ENCODE data around the gene DOC2B.
A peak's percentile ranks its signal among the peaks of the same experiment; 100 is the strongest.

The DOC2B gene

GRCh38 chr17:193841-194806, 12.7 kb upstream of the DOC2B start:
- DNase-seq (ENCODE audit: extremely low spot score, insufficient read length, low read depth): no peak
- no peak for FAIRE-seq

DNA sequence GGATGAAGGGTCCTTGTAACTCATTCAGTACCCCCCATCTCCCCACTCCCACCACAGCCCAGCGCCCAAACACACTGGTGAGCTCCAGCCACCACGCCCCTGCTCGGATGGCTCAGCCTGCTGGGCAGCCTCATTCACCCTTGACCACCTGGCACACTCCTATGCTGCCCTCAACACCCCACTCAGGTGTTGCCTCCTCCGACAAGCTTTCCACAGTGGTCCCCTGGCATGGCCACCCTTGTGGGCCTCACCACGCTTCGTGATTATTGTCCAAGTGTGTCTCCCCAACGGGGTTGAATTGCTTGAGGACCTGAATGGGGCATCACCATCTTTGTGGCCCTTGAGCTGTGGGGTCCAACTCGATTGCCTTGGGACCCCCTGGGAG, 12.0 kb upstream of the DOC2B start:
- no peak for FAIRE-seq
- DNase-seq (ENCODE audit: extremely low spot score, insufficient read length, low read depth): no peak

- no peak for DNase-seq (ENCODE audit: extremely low spot score, insufficient read length, low read depth)
- no peak for FAIRE-seq
Measured at GRCh38 chr17:192666-193425, 11.4 kb upstream of the DOC2B start.

DNA sequence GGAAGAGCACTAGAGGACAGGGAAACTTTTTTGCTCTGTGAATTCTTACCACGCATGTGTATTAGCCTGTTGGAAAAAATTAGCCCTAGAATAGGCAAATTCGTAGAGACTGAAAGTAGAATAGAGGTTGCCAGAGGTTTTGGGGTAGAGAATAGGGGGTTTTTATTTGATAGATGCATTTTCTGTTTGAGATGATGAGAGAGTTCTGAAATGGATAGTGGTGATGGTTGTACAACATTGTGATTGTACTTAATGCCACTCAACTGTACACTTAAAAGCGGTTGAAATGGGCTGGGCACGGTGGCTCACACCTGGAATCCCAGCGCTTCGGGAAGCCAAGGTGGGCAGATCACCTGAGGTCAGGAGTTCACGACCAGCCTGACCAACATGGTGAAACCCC, 8.0 kb upstream of the DOC2B start:
- no peak for DNase-seq (ENCODE audit: extremely low spot score, insufficient read length, low read depth)
- FAIRE-seq: peak; percentile 70

GRCh38 chr17:187130-187529, 5.7 kb upstream of the DOC2B start:
- DNase-seq (ENCODE audit: extremely low spot score, insufficient read length, low read depth) (no peak), FAIRE-seq (no peak)

DNA sequence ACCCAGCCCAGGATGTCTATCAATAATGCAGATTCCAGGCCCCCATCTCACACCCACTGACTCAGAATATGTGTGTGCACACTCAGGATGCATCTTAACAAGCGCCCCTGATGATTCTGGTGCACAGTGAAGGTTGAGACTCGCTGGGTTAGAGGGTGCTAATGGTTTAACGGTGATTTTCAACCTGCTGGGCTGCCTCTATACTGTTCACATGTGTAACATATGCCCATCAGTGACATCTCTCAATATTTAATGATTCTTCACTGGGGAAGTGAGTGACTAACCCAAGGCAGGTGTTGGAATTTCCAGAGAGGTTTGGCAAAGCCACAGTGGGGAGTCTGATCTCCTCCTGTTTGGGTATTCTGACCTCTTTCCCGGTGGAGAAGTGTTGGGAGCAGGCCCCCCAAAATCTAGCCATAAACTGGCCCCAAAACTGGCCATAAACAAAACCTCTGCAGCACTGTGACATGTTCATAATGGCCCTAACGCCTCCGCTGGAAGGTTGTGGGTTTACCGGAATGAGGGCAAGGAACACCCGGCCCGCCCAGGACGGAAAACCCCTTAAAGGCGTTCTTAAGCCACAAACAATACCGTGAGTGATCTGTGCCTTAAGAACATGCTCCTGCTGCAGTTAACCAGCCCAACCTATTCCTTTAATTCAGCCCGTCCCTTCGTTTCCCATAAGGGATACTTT, 4.1 kb upstream of the DOC2B start:
- no peak for DNase-seq (ENCODE audit: extremely low spot score, insufficient read length, low read depth)
- FAIRE-seq: peak; percentile 41

- DNase-seq (ENCODE audit: extremely low spot score, insufficient read length, low read depth) (no peak), FAIRE-seq (no peak)
Measured at GRCh38 chr17:183021-183420, 1.6 kb upstream of the DOC2B start.

GRCh38 chr17:182050-182751, 751 bp upstream of the DOC2B start:
- no peak for FAIRE-seq
- DNase-seq (ENCODE audit: extremely low spot score, insufficient read length, low read depth): no peak

DNA sequence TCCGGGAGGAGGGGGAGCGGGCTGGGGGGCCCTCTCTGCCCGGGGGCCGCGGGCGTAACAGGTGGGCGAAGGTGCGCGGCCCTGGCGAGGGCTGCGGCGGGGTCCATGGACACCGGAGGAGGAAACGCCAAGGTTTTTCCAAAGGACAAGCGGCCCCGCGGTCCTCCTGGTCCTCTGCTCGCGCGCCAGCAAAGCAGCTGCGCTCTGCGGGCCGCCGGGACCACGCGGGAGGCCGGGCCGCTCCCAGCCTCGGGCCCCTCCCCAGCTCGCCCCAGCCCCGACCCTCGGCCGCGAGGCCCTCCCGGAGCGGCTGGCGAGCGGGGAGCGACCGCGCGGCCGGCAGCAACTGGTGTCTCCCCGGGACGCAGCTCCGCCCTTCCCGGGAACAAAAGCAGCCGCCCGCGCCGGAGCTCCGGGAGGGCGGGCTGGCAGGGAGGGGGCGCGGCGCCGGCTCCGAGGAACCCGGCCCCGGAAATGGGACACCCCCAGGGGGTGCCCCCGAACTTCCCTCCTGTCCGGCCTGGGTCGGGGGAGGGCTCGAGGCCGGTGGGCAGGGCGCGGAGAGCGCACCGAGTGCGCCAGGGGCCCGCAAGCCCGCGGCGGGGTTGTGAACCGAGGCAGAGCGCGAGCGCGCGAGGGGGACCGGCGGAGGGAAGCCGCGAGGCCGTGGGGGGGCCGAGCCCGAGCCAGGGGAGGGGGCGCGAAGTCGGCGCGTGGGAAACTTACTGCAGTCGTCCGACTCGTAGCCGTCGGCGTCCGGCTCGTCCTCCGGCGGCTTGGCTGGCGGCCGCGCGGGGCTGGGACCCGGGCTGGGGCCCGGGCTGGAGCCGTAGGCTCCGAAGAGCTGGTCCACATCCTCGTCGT, 837 bp downstream of the DOC2B start:
- DNase-seq (ENCODE audit: extremely low spot score, insufficient read length, low read depth): no peak
- no peak for FAIRE-seq

- FAIRE-seq (no peak), DNase-seq (ENCODE audit: extremely low spot score, insufficient read length, low read depth) (no peak)
Measured at GRCh38 chr17:179781-180380, 1.6 kb downstream of the DOC2B start.

DNA sequence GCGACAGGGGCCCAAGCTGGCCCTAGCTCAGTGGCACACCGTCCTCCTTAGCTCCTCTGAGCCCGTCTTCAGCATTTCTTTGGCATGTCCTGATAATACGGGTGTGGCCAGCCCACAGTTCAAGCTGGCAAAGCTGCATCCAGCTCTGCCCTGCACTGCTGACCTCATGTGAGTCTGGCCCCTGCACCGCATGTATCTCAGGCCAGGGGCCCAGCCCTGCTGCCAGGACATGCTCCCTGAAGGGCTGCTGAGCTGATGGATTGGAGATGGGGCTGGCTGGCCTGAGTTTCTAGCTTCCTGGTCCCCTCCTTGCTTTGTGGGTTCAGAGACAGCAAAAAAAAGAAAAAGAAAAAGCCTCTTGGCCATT, 2.4 kb downstream of the DOC2B start:
- no peak for DNase-seq (ENCODE audit: extremely low spot score, insufficient read length, low read depth)
- FAIRE-seq: no peak

GRCh38 chr17:178292-179065, 3.0 kb downstream of the DOC2B start:
- DNase-seq (ENCODE audit: extremely low spot score, insufficient read length, low read depth): no peak
- FAIRE-seq: no peak

- DNase-seq (ENCODE audit: extremely low spot score, insufficient read length, low read depth): no peak
- FAIRE-seq: no peak
Measured at GRCh38 chr17:177762-178161, 3.7 kb downstream of the DOC2B start.

GRCh38 chr17:177155-177554, 4.3 kb downstream of the DOC2B start:
- no peak for FAIRE-seq
- DNase-seq (ENCODE audit: extremely low spot score, insufficient read length, low read depth): no peak

DNA sequence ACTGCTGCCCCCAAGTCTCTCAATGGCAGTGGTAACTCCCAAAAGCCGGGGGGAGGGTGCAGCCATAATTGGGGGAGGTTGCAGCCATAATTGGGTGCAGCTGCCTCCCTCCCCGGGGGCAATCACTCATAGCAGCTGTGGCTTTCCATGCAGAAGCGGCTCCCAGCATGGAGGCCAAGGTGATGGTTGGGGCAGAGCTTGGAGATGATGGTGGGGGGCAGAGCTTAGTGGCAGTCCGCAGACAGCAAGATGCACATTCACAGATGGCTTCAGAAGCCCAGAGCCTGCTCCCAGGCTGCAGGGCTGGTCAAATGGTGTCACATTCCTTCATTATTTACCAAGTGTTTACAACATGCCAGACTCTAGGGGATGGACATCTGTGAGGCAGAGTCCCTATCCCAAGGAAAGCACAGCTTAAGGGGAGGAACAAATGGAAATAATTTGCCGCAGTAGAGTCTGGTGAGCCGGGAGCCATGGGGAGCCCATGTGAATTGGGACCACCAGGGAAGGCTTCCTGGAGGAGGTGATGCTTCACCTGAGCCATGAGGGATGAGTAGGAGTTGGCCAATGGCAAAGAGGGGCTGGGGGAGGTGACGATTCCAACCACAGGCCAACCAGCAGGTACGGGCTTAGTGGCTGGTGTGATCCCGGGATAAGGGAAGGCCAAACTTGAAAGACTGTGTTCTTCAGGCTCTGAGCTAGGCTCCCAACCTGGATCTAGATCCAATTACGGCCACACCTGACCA, 8.1 kb downstream of the DOC2B start:
- DNase-seq (ENCODE audit: extremely low spot score, insufficient read length, low read depth) (no peak), FAIRE-seq (no peak)

DNA sequence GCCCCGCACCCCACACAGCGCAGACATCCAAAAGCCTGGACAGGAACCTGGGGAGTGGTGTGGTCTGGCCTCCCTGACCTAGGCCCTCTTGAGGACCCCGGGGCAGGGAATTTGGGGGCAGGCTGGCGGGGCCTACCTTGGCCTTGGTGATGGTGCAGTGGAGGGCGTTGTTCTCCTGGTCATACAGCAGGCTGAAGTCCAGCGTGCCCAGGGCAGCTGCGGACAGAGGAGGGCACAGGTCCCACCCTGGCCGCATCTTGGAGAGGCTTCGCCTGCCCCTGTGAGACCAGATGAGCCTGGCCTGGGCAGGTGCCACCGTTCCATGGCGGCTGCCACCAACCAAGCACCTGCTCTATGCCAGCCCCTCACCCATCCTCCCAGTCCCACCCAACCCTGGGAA, 9.0 kb downstream of the DOC2B start:
- no peak for FAIRE-seq

GRCh38 chr17:171871-172270, 9.6 kb downstream of the DOC2B start:
- no peak for FAIRE-seq
- DNase-seq (ENCODE audit: extremely low spot score, insufficient read length, low read depth): no peak

More for the DNA sequence above, 9.0 kb downstream of the DOC2B start:
- no peak for DNase-seq (ENCODE audit: extremely low spot score, insufficient read length, low read depth)
